Fibroblast of lung (primary cell): ENCODE results near the gene KCNQ4. TPM values are rescaled to one million over a fixed set of nuclear protein-coding genes. Genes with fewer than 3 reads are reported as not detected.

ENCODE experiments used
- DNase-seq, 2 donors: peaks; one replicate each; pipeline versions ENCODE4 v3.0.0 to v3.0.0-alpha.2; 2010; ENCODE audit warnings: low read depth in 2 of 2
- H2AFZ ChIP-seq: 2 replicates; pipeline ENCODE4 v1.5.1; 2012; ENCODE audit warnings: low read length, control low read depth, inconsistent platforms
- H3K27ac ChIP-seq: 2 replicates; pipeline ENCODE4 v1.5.1; 2011; ENCODE audit warnings: low read length, control low read depth; ENCODE audit not compliant: insufficient read depth
- H3K27me3 ChIP-seq: 2 replicates; pipeline ENCODE4 v1.5.1; 2011; ENCODE audit warnings: mild to moderate bottlenecking, low read length; ENCODE audit not compliant: control insufficient read depth, insufficient read depth
- H3K36me3 ChIP-seq: 2 replicates; pipeline ENCODE4 v1.5.1; 2011; ENCODE audit warnings: low read length; ENCODE audit not compliant: control insufficient read depth, insufficient read depth
- H3K4me1 ChIP-seq: 2 replicates; pipeline ENCODE4 v1.5.1; 2011; ENCODE audit warnings: low read length; ENCODE audit not compliant: control insufficient read depth, insufficient read depth; ENCODE audit errors: extremely low read depth
- H3K4me2 ChIP-seq: 2 replicates; pipeline ENCODE4 v1.5.1; 2011; ENCODE audit warnings: low read length, control low read depth; ENCODE audit not compliant: insufficient read depth; ENCODE audit errors: extremely low read depth
- H3K4me3 ChIP-seq, 4 experiments: fragments of 200-600 bp in 1 of 4; sonication (generic) in 1 of 4; replicated peaks in 1 of 4; 2 replicates each; pipeline ENCODE4 v1.5.1; 2011 to 2016; ENCODE audit warnings: low read length in 4 of 4, low read depth in 3 of 4, mild to moderate bottlenecking in 3 of 4, control low read depth in 2 of 4, inconsistent platforms in 1 of 4, mixed read lengths in 1 of 4; ENCODE audit not compliant: insufficient read depth in 1 of 4; ENCODE audit errors: control extremely low read depth in 1 of 4
- H3K79me2 ChIP-seq: 2 replicates; pipeline ENCODE4 v1.5.1; 2012; ENCODE audit warnings: mild to moderate bottlenecking, low read length, inconsistent platforms; ENCODE audit not compliant: control insufficient read depth, insufficient read depth
- H3K9ac ChIP-seq: 2 replicates; pipeline ENCODE4 v1.5.1; 2011; ENCODE audit warnings: mild to moderate bottlenecking, low read length, control low read depth; ENCODE audit not compliant: insufficient read depth
- H3K9me3 ChIP-seq: 2 replicates; pipeline ENCODE4 v1.5.1; 2012; ENCODE audit warnings: low read depth, low read length; ENCODE audit not compliant: control insufficient read depth, insufficient read depth
- H4K20me1 ChIP-seq: 2 replicates; pipeline ENCODE4 v1.5.1; 2011; ENCODE audit warnings: low read length; ENCODE audit not compliant: control insufficient read depth, insufficient read depth; ENCODE audit errors: extremely low read depth
- CTCF ChIP-seq, 2 donors: IDR thresholded peaks in 1 of 2; conservative IDR thresholded peaks in 1 of 2; 1 replicate in 1 of 2; 2 replicates in 1 of 2; pipeline ENCODE4 v1.5.1; 2011 to 2012; ENCODE audit warnings: low read length in 2 of 2, control low read depth in 1 of 2, inconsistent platforms in 1 of 2, low read depth in 1 of 2, mild to moderate bottlenecking in 1 of 2
- EZH2 ChIP-seq: IDR thresholded peaks from 2 replicates; pipeline ENCODE4 v1.5.1; 2012; ENCODE audit warnings: low read length, control low read depth, mild to moderate bottlenecking; ENCODE audit errors: missing control alignments
- polyA plus RNA-seq, 2 donors: library from polyadenylated mRNA; depleted of rRNA in 1 of 2; stranded (reverse) in 1 of 2; unstranded in 1 of 2; fragments of >200 nt; gene quantifications; 2 replicates each; pipeline ENCODE4 v1.2.1, GENCODE V29; 2011 to 2012; ENCODE audit warnings: missing spikeins in 1 of 2
- total RNA-seq: library from RNA; depleted of rRNA; stranded (reverse); fragments of >200 nt; gene quantifications from 2 replicates; pipeline ENCODE4 v1.2.1, GENCODE V29; 2014

The KCNQ4 gene
- total and polyA plus RNA-seq, 2 donors (not counting 1 experiment from before 2014, with no cell fraction given): under 0.01 to 0.03 TPM

- Histone ChIP-seq H3K4me2 (no peak overlapping the region), H3K9ac (no peak overlapping the region), H4K20me1 (no peaks in the 10 kb centered on the region), H3K27ac (no peak overlapping the region), H3K79me2 (no peaks in the 10 kb centered on the region), H3K36me3 (peaks cover 14% of the 10 kb centered on the region), H3K9me3 (no peaks in the 10 kb centered on the region), H3K4me1 (no peaks in the 10 kb centered on the region), H3K4me3 (no peak overlapping the region), H3K27me3 (no peaks in the 10 kb centered on the region), H2AFZ (no peak overlapping the region)
- TF ChIP-seq EZH2 (no peak), CTCF (conservative IDR thresholded peaks at IDR 0.05 in 1 of 2, IDR thresholded peaks at IDR 0.05 in 1 of 2; ENCODE audit: low read depth in 1 of 2, low read length in 2 of 2) (no peak)
- no peak for DNase-seq
These were observed 17.6 kb upstream of the KCNQ4 start for GRCh38 chr1:40766017-40766416.

- Histone ChIP-seq H3K4me1 (no peaks in the 10 kb centered on the region), H3K79me2 (no peaks in the 10 kb centered on the region), H3K27me3 (no peaks in the 10 kb centered on the region), H2AFZ (no peak overlapping the region), H3K9me3 (no peaks in the 10 kb centered on the region), H4K20me1 (no peaks in the 10 kb centered on the region), H3K36me3 (peaks cover 14% of the 10 kb centered on the region), H3K4me3 (no peak overlapping the region), H3K27ac (no peak overlapping the region), H3K4me2 (no peak overlapping the region), H3K9ac (no peak overlapping the region)
- no peak for DNase-seq
- no peak for TF ChIP-seq CTCF (conservative IDR thresholded peaks at IDR 0.05 in 1 of 2, IDR thresholded peaks at IDR 0.05 in 1 of 2; ENCODE audit: low read depth in 1 of 2, low read length in 2 of 2)
- TF ChIP-seq EZH2: no peak
These were observed 17.0 kb upstream of the KCNQ4 start for GRCh38 chr1:40766560-40766959.

DNA sequence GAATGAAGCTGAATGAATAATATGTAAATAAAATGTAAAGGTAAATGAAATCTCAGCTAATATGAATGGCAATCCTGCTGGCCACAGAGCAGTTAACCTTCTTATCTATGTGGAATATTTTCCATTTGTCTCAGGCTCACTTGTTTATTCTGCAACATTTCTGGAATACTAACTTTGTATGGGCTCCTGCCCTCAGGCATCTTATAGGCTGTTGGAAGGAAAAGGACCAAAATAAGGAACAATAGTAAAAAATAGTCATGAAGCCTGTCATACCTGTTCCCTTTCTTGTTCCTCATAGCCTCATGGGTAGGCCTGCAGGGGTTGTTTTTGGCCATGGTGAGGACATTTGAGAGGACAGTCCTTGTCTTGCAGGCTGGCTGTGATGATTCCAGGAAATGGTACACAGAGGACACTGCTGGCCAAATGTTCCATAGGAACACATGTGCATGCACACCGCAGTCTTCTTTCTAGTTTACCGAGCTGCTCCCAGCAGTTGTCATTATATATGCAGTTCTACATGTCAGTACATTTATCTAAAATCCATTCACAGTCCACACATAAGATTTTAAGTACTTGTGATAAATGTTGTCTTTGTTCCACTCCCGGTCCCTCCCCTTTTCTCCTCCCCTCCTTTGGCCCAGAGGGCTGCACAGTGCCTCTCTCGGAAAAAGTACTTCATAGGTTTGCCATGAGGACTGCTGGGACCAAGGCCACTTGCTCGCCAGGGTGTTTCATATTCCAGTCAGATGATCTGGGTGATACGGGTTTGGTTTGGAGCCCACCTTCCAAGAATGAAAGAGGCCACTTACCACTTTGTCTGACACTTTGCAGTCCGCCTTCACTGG, 15.2 kb upstream of the KCNQ4 start:
- Histone ChIP-seq H3K79me2 (no peaks in the 10 kb centered on the region), H4K20me1 (no peaks in the 10 kb centered on the region), H3K9me3 (no peaks in the 10 kb centered on the region), H3K9ac (no peak overlapping the region), H3K27ac (no peak overlapping the region), H3K4me3 (no peak overlapping the region), H3K4me2 (no peak overlapping the region), H3K27me3 (no peaks in the 10 kb centered on the region), H2AFZ (no peak overlapping the region), H3K4me1 (no peaks in the 10 kb centered on the region), H3K36me3 (peaks cover 12% of the 10 kb centered on the region)
- TF ChIP-seq CTCF (conservative IDR thresholded peaks at IDR 0.05 in 1 of 2, IDR thresholded peaks at IDR 0.05 in 1 of 2; ENCODE audit: low read depth in 1 of 2, low read length in 2 of 2) (no peak), EZH2 (no peak)
- DNase-seq: no peak
